Neutrophil (primary cell): ENCODE results near the gene PPM1K.

Experiments
- H3K27ac ChIP-seq: fragments of 200-600 bp; sonication (generic); 2 replicates; pipeline ENCODE4 v1.5.1; 2016; ENCODE audit warnings: mild to moderate bottlenecking, moderate library complexity
- H3K27me3 ChIP-seq: fragments of 200-600 bp; sonication (generic); 2 replicates; pipeline ENCODE4 v1.6.0; 2016; ENCODE audit warnings: mild to moderate bottlenecking
- H3K36me3 ChIP-seq: fragments of 200-600 bp; sonication (generic); 2 replicates; pipeline ENCODE4 v1.5.1; 2017
- H3K4me1 ChIP-seq, 2 experiments: fragments of 200-600 bp in 1 of 2; sonication (generic) in 1 of 2; 1 replicate in 1 of 2; 2 replicates in 1 of 2; pipeline versions ENCODE4 v1.5.1 to v1.6.1; 2013 to 2016; ENCODE audit warnings: low read depth in 1 of 2, low read length in 1 of 2, mild to moderate bottlenecking in 1 of 2, moderate library complexity in 1 of 2; ENCODE audit not compliant: control insufficient read depth in 1 of 2, insufficient read depth in 1 of 2
- H3K4me3 ChIP-seq, 2 experiments: fragments of 200-600 bp in 1 of 2; sonication (generic) in 1 of 2; 1 replicate in 1 of 2; 2 replicates in 1 of 2; pipeline ENCODE4 v1.5.1; 2013 to 2016; ENCODE audit warnings: low read depth in 1 of 2, low read length in 1 of 2, mild to moderate bottlenecking in 1 of 2, moderate library complexity in 1 of 2
- H3K9me3 ChIP-seq: fragments of 200-600 bp; sonication (generic); 2 replicates; pipeline ENCODE4 v1.5.1; 2016
- TF ChIP-seq, protein P1 (sequence below): fragments of 200-600 bp; sonication (generic); IDR thresholded peaks from 2 replicates; pipeline ENCODE4 v1.5.1; 2016; ENCODE audit warnings: antibody characterized with exemption

The PPM1K gene

GRCh38 chr4:88296413-88297211 is 12.3 kb upstream of the PPM1K start:
- H3K9me3 ChIP-seq, result no peaks in the 10 kb centered on the region
- no peaks in the 10 kb centered on the region for H3K4me1 ChIP-seq
- no peak overlapping the region for H3K27ac ChIP-seq
- H3K36me3 ChIP-seq, result no peaks in the 10 kb centered on the region
- TF ChIP-seq, protein P1, sequence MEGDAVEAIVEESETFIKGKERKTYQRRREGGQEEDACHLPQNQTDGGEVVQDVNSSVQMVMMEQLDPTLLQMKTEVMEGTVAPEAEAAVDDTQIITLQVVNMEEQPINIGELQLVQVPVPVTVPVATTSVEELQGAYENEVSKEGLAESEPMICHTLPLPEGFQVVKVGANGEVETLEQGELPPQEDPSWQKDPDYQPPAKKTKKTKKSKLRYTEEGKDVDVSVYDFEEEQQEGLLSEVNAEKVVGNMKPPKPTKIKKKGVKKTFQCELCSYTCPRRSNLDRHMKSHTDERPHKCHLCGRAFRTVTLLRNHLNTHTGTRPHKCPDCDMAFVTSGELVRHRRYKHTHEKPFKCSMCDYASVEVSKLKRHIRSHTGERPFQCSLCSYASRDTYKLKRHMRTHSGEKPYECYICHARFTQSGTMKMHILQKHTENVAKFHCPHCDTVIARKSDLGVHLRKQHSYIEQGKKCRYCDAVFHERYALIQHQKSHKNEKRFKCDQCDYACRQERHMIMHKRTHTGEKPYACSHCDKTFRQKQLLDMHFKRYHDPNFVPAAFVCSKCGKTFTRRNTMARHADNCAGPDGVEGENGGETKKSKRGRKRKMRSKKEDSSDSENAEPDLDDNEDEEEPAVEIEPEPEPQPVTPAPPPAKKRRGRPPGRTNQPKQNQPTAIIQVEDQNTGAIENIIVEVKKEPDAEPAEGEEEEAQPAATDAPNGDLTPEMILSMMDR, result no peak
- no peaks in the 10 kb centered on the region for H3K27me3 ChIP-seq
- H3K4me3 ChIP-seq, result no peak overlapping the region

GRCh38 chr4:88295656-88296055 is 11.3 kb upstream of the PPM1K start:
- TF ChIP-seq, protein P1, result no peak
- no peaks in the 10 kb centered on the region for H3K27me3 ChIP-seq

GRCh38 chr4:88291003-88291402 is 6.6 kb upstream of the PPM1K start:
- Histone ChIP-seq H3K36me3 (no peaks in the 10 kb centered on the region), H3K4me1 (no peaks in the 10 kb centered on the region), H3K27me3 (no peaks in the 10 kb centered on the region), H3K9me3 (no peaks in the 10 kb centered on the region), H3K27ac (no peak overlapping the region), H3K4me3 (no peak overlapping the region)
- TF ChIP-seq, protein P1, result no peak

More at GRCh38 chr4:88295656-88296055, 11.3 kb upstream of the PPM1K start:
- no peaks in the 10 kb centered on the region for H3K4me1 ChIP-seq
- H3K9me3 ChIP-seq, result no peaks in the 10 kb centered on the region
- no peak overlapping the region for H3K4me3 ChIP-seq
- H3K36me3 ChIP-seq, result no peaks in the 10 kb centered on the region
- H3K27ac ChIP-seq, result no peak overlapping the region

DNA sequence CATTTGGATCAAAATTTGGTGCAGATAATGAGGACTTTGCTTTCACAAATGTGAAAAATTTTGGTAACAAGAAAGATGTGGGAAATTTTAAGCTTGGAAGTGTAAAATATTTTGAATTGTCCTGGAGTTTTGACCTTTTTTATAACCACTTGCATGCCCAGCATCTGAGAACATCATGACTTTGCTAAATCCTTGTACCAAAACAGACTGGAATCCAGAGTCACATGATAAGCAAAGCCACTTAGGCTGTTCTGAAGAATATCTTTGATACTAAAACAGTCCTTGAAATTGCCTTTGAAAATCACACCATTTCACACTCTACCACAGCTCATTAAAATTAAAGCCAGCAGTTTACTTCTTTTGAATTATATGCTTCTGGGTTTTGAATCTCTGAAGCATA is 2.5 kb upstream of the PPM1K start:
- H3K4me3 ChIP-seq, result no peak overlapping the region
- TF ChIP-seq, protein P1, result no peak
- H3K4me1 ChIP-seq, result peaks cover 15 to 19% of the 10 kb centered on the region in 2 experiments
- H3K36me3 ChIP-seq, result no peaks in the 10 kb centered on the region
- peaks cover 8% of the 10 kb centered on the region for H3K27me3 ChIP-seq
- H3K9me3 ChIP-seq, result no peaks in the 10 kb centered on the region
- H3K27ac ChIP-seq, result no peak overlapping the region

DNA sequence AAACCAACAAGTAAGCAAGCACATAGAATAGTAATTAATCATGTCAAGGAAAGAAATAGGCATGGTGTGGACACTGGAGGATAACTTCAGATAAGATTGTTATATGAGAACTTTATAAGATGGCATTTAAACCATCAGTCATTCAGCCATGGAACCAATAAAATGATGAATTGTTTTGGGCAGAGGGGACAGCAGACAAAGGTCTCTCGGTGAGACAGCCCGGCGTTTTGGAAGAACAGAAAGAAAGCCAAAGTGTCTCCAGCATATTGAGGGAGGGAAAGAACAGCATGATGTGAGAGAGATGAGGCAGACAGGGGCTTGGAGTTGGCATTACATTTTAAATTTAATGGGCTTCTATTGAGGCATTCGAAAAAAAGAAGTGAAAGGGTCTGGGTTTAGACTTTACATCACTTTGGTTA is 883 bp upstream of the PPM1K start:
- no peaks in the 10 kb centered on the region for H3K9me3 ChIP-seq
- peaks cover 15 to 19% of the 10 kb centered on the region in 2 experiments for H3K4me1 ChIP-seq
- no peak overlapping the region for H3K27ac ChIP-seq
- H3K4me3 ChIP-seq, result peak overlapping the region; percentile 76 to 91
- H3K36me3 ChIP-seq, result no peaks in the 10 kb centered on the region
- H3K27me3 ChIP-seq, result peaks cover 8% of the 10 kb centered on the region
- TF ChIP-seq, protein P1, result no peak
